HG02885 (cell line): ENCODE measurements around the gene NPIPB6.
"Not testable (repeated sequence)": the region's sequence is repeated elsewhere in the genome, so short reads cannot be mapped to it uniquely, and the experiment has no call there.

Experiments
- ATAC-seq: cut with Tn5 transposase; IDR thresholded peaks from one replicate; pipeline ENCODE4 v1.9.1; 2021; ENCODE audit warnings: mild to moderate bottlenecking; ENCODE audit not compliant: unreplicated experiment, poor library complexity

The NPIPB6 gene

GRCh38 chr16:28363408-28363807 is at the start of gene NPIPB6:
Gene NPIPB6 (minus strand): TSS chr16:28363508. CDS start chr16:28362822, 686 bp downstream.
- ATAC-seq = not testable (repeated sequence)

GRCh38 chr16:28403220-28404072 is 40.1 kb upstream of the NPIPB6 start, which contains the start of gene EIF3CL:
Gene EIF3CL (minus strand): TSS chr16:28403841. CDS start chr16:28403618, 223 bp downstream.
- peak; percentile 99 for ATAC-seq

GRCh38 chr16:28392054-28392453 is 28.7 kb upstream of the NPIPB6 start:
- not testable (repeated sequence) for ATAC-seq

GRCh38 chr16:28382177-28382867 is 19.0 kb upstream of the NPIPB6 start:
- ATAC-seq = not testable (repeated sequence)

- ATAC-seq = not testable (repeated sequence)
These were observed 14.5 kb upstream of the NPIPB6 start for GRCh38 chr16:28377822-28378221.

GRCh38 chr16:28377108-28377625 is 13.9 kb upstream of the NPIPB6 start:
- not testable (repeated sequence) for ATAC-seq

- ATAC-seq = not testable (repeated sequence)
These were observed 11.8 kb upstream of the NPIPB6 start for GRCh38 chr16:28375115-28375514.

GRCh38 chr16:28374281-28374680 is 11.0 kb upstream of the NPIPB6 start:
- not testable (repeated sequence) for ATAC-seq

GRCh38 chr16:28367926-28368325 is 4.6 kb upstream of the NPIPB6 start:
- not testable (repeated sequence) for ATAC-seq

- peak; percentile 91 for ATAC-seq
These were observed 1.2 kb upstream of the NPIPB6 start for GRCh38 chr16:28364268-28365173.

- ATAC-seq = not testable (repeated sequence)
These were observed 708 bp downstream of the NPIPB6 start for GRCh38 chr16:28362600-28362999.

GRCh38 chr16:28338230-28338629 is 25.1 kb downstream of the NPIPB6 start:
- not testable (repeated sequence) for ATAC-seq

- not testable (repeated sequence) for ATAC-seq
These were observed 26.2 kb downstream of the NPIPB6 start for GRCh38 chr16:28336940-28337710.

- ATAC-seq = not testable (repeated sequence)
These were observed 27.6 kb downstream of the NPIPB6 start for GRCh38 chr16:28335678-28336077.

GRCh38 chr16:28332632-28333031 is 30.7 kb downstream of the NPIPB6 start:
- not testable (repeated sequence) for ATAC-seq

- ATAC-seq = not testable (repeated sequence)
These were observed 32.3 kb downstream of the NPIPB6 start for GRCh38 chr16:28330981-28331380.

- not testable (repeated sequence) for ATAC-seq
These were observed 33.1 kb downstream of the NPIPB6 start for GRCh38 chr16:28330232-28330631.

GRCh38 chr16:28326881-28327610 is 36.3 kb downstream of the NPIPB6 start:
- no peak for ATAC-seq
